Endodermal cell (in vitro differentiated cells): ENCODE measurements around the gene ACAP2. TPM values are rescaled to one million over a fixed set of nuclear protein-coding genes. Genes with fewer than 3 reads are reported as not detected.

Experiments
- DNase-seq: peaks from one replicate; pipeline ENCODE4 v3.0.0-alpha.2; 2017
- H3K27ac ChIP-seq: 2 replicates; pipeline ENCODE4 v1.5.1; 2013; ENCODE audit warnings: mild to moderate bottlenecking, low read depth, low read length, moderate library complexity
- H3K27me3 ChIP-seq: 2 replicates; pipeline ENCODE4 v1.6.1; 2013; ENCODE audit warnings: mild to moderate bottlenecking, low read length, moderate library complexity; ENCODE audit not compliant: insufficient read depth, control insufficient read depth, poor library complexity, severe bottlenecking
- H3K36me3 ChIP-seq: 2 replicates; pipeline ENCODE4 v1.7.0; 2013; ENCODE audit warnings: mild to moderate bottlenecking, low read length, moderate library complexity; ENCODE audit not compliant: control insufficient read depth, insufficient read depth
- H3K4me1 ChIP-seq: one replicate; pipeline ENCODE4 v1.7.0; 2013; ENCODE audit warnings: low read length; ENCODE audit not compliant: control insufficient read depth, insufficient read depth
- H3K4me3 ChIP-seq: 2 replicates; pipeline ENCODE4 v1.5.1; 2013; ENCODE audit warnings: mild to moderate bottlenecking, low read length, moderate library complexity
- H3K9ac ChIP-seq: 2 replicates; pipeline ENCODE4 v1.6.1; 2013; ENCODE audit warnings: mild to moderate bottlenecking, low read length, moderate library complexity; ENCODE audit not compliant: poor library complexity, severe bottlenecking; ENCODE audit errors: extremely low read depth
- H3K9me3 ChIP-seq: 2 replicates; pipeline ENCODE4 v1.6.1; 2013; ENCODE audit warnings: mild to moderate bottlenecking, low read length, moderate library complexity; ENCODE audit not compliant: control insufficient read depth
- H3K27ac Mint-ChIP-seq: 2 replicates; pipeline ENCODE4 v1.8.0; 2020; ENCODE audit warnings: mixed read lengths
- H3K27me3 Mint-ChIP-seq: 2 replicates; pipeline ENCODE4 v1.8.0; 2021; ENCODE audit warnings: mild to moderate bottlenecking, mixed read lengths; ENCODE audit not compliant: insufficient read depth
- H3K36me3 Mint-ChIP-seq: 2 replicates; pipeline ENCODE4 v1.8.0; 2020; ENCODE audit warnings: low read depth, mixed read lengths
- H3K4me1 Mint-ChIP-seq: 2 replicates; pipeline ENCODE4 v1.8.0; 2020; ENCODE audit warnings: mixed read lengths
- H3K4me3 Mint-ChIP-seq: 2 replicates; pipeline ENCODE4 v1.8.0; 2020; ENCODE audit warnings: mild to moderate bottlenecking, moderate library complexity, mixed read lengths
- H3K9me3 Mint-ChIP-seq: 2 replicates; pipeline ENCODE4 v1.8.0; 2020; ENCODE audit warnings: mild to moderate bottlenecking, mixed read lengths
- CTCF ChIP-seq: fragments of 200-600 bp; sonication (generic); conservative IDR thresholded peaks from 2 replicates; pipeline ENCODE4 v1.5.0; 2021; ENCODE audit warnings: antibody characterized with exemption, mild to moderate bottlenecking
- WGBS, 2 experiments: methylation state at CpG; one replicate each; pipeline versions ENCODE4 v1.1.5 to v1.1.7; 2013; ENCODE audit warnings: missing lambda C conversion rate in 2 of 2, mixed read lengths in 1 of 2; ENCODE audit not compliant: insufficient coverage in 1 of 2, insufficient read length in 1 of 2; 5-methylcytosine and 5-hydroxymethylcytosine counted together
- total RNA-seq, 2 donors: library from RNA; stranded (reverse); fragmentation: NEBNext Ultra II Directional in 1 of 2; extraction: Animal tissue kit (Norgen Biotek cat#: 25700) in 1 of 2; gene quantifications; 2 replicates in 1 of 2; 3 replicates in 1 of 2; pipeline ENCODE4 v1.2.1, GENCODE V29; 2021

Gene ACAP2
- total RNA-seq, 2 donors from 2014 or later, result 61.9 to 70.5 TPM

DNA sequence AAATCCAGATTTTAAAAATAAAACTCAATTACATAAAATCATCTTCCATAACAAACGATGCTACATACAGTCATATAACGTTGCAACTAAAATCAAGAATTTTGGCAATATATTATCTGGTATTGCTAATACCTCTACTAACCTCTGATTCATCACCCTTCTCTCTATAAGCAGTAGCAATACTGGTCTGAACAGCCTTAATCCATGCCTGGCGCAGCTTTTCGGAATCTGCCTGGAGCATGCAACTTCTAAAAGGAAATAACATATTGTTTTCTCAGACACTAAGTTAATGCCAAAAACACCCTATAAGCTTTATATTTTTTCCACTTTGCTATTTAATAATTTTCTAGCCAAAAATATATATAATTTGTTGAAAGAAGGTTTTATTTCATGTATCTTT is 136.5 kb downstream of the ACAP2 start:
- WGBS, 2 experiments, result 97 to 100% methylated on average over 2 to 4 of the region's 4 CpGs
- H3K27me3 Mint-ChIP-seq, result no peaks in the 10 kb centered on the region

DNA sequence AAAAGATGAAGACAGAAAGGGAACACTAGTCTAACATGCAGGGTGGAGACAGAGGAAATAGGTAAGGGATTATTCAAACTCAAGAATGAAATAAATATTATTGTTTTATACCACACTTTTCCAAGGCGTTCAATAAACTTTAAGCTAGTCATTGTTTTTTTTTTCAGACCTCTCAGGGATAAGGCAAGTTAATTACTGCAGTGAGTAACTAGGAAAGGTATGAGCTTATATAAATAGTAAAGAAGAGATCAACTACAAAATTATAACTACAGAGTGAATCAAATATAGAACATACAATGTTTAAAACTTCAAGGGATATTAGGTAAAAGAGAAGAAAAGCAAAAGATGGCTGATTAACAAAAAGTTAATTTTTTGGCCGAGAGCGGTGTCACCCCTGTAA is 140.4 kb downstream of the ACAP2 start:
- TF ChIP-seq CTCF, result no peak
- Mint-ChIP-seq H3K27ac (no peak overlapping the region), H3K4me3 (no peak overlapping the region), H3K9me3 (peaks cover 1% of the 10 kb centered on the region), H3K36me3 (peaks cover 52% of the 10 kb centered on the region), H3K27me3 (no peaks in the 10 kb centered on the region), H3K4me1 (peaks cover 11% of the 10 kb centered on the region)
- Histone ChIP-seq H3K9me3 (peaks cover 4% of the 10 kb centered on the region), H3K4me1 (peaks cover 2% of the 10 kb centered on the region), H3K36me3 (peaks cover 27% of the 10 kb centered on the region), H3K9ac (no peak overlapping the region), H3K27ac (no peak overlapping the region), H3K27me3 (no peaks in the 10 kb centered on the region), H3K4me3 (no peak overlapping the region)
- WGBS, 2 experiments, result 92 to 94% methylated on average over 2 to 3 of the region's 3 CpGs
- DNase-seq, result no peak

More for the DNA sequence above, 136.5 kb downstream of the ACAP2 start:
- H3K4me3 ChIP-seq, result no peak overlapping the region
- H3K36me3 Mint-ChIP-seq, result peaks cover 34% of the 10 kb centered on the region
- H3K4me3 Mint-ChIP-seq, result no peak overlapping the region
- no peak overlapping the region for H3K27ac Mint-ChIP-seq
- peaks cover 12% of the 10 kb centered on the region for H3K36me3 ChIP-seq
- H3K27me3 ChIP-seq, result no peaks in the 10 kb centered on the region
- peaks cover 2% of the 10 kb centered on the region for H3K4me1 ChIP-seq
- H3K4me1 Mint-ChIP-seq, result peaks cover 9% of the 10 kb centered on the region
- no peak for TF ChIP-seq CTCF
- no peaks in the 10 kb centered on the region for H3K9me3 ChIP-seq
- no peak overlapping the region for H3K9ac ChIP-seq
- H3K27ac ChIP-seq, result no peak overlapping the region
- H3K9me3 Mint-ChIP-seq, result no peaks in the 10 kb centered on the region
- DNase-seq, result no peak

- H3K27ac ChIP-seq, result no peak overlapping the region
- peaks cover 50% of the 10 kb centered on the region for H3K36me3 ChIP-seq
- H3K4me3 Mint-ChIP-seq, result peak overlapping the region; percentile 26
- H3K27me3 Mint-ChIP-seq, result no peaks in the 10 kb centered on the region
- H3K9ac ChIP-seq, result no peak overlapping the region
- peak overlapping the region; percentile 69 for H3K4me3 ChIP-seq
- DNase-seq, result no peak
- peaks cover 11% of the 10 kb centered on the region for H3K4me1 Mint-ChIP-seq
- peaks cover 18% of the 10 kb centered on the region for H3K9me3 ChIP-seq
- peaks cover 5% of the 10 kb centered on the region for H3K9me3 Mint-ChIP-seq
- no peaks in the 10 kb centered on the region for H3K27me3 ChIP-seq
- H3K4me1 ChIP-seq, result no peaks in the 10 kb centered on the region
- TF ChIP-seq CTCF, result no peak
- H3K27ac Mint-ChIP-seq, result no peak overlapping the region
- H3K36me3 Mint-ChIP-seq, result peaks cover 57% of the 10 kb centered on the region
Measured at GRCh38 chr3:195297446-195297845, 145.4 kb downstream of the ACAP2 start.
